ENCODE data around the gene RAMP3.

- TF ChIP-seq, protein P1, sequence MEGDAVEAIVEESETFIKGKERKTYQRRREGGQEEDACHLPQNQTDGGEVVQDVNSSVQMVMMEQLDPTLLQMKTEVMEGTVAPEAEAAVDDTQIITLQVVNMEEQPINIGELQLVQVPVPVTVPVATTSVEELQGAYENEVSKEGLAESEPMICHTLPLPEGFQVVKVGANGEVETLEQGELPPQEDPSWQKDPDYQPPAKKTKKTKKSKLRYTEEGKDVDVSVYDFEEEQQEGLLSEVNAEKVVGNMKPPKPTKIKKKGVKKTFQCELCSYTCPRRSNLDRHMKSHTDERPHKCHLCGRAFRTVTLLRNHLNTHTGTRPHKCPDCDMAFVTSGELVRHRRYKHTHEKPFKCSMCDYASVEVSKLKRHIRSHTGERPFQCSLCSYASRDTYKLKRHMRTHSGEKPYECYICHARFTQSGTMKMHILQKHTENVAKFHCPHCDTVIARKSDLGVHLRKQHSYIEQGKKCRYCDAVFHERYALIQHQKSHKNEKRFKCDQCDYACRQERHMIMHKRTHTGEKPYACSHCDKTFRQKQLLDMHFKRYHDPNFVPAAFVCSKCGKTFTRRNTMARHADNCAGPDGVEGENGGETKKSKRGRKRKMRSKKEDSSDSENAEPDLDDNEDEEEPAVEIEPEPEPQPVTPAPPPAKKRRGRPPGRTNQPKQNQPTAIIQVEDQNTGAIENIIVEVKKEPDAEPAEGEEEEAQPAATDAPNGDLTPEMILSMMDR (IDR thresholded peaks at IDR 0.05) = no peak
- no peak for TF ChIP-seq POLR2A (IDR thresholded peaks at IDR 0.05)
Measured at GRCh38 chr7:45184326-45185027, 26.9 kb downstream of the RAMP3 start.
